GM19023 (cell line): ENCODE measurements around the gene NSMF.
"Not testable (repeated sequence)": the region's sequence is repeated elsewhere in the genome, so short reads cannot be mapped to it uniquely, and the experiment has no call there.

Experiments
- ATAC-seq: cut with Tn5 transposase; IDR thresholded peaks from one replicate; pipeline ENCODE4 v1.9.1; 2021; ENCODE audit warnings: mild to moderate bottlenecking, moderate library complexity; ENCODE audit not compliant: unreplicated experiment

The NSMF gene

GRCh38 chr9:137477778-137478612 lies 18.9 kb upstream of the NSMF start:
- ATAC-seq: no peak

- ATAC-seq: no peak
Measured at GRCh38 chr9:137476856-137477255, 17.7 kb upstream of the NSMF start.

- ATAC-seq: no peak
Measured at GRCh38 chr9:137475666-137476065, 16.5 kb upstream of the NSMF start.

- ATAC-seq: no peak
Measured at GRCh38 chr9:137474271-137474670, 15.1 kb upstream of the NSMF start.

DNA sequence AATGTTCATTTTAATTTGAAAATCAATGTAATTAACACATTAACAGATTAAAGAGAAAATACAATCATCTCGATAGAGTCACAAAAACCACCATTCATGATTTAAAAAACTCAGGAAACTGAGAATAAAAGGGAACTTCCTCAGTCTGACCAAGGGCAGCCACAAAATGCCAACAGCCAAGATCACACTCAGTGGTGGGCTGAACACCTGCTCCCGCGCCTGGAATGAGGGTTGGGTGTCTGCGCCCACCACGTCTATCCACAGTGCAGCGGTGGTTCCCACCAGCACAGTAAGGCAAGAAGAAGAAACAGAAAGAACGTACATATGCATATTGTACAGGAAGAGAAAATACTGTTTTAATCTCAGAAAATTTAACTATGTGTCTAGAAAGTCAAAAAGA lies 11.7 kb upstream of the NSMF start:
- no peak for ATAC-seq

DNA sequence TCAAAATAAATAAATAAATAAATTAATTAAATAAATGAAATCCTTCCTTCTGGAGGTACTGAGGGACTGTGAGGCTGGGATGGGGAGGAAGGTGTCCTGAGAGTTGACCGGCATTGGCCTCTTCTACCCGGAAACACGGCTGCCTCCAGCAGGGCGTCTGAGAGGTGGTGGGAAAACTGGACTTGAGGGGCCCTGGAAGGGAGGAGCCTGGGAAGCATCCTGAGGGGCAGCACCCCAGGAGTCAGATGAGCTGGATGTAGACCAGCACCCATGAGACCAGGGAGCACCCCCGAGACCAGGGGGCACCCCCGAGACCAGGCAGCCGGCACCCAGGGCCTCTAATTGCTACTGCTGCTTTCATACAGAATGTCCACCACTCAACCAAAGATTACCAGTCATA lies 8.8 kb upstream of the NSMF start:
- no peak for ATAC-seq

GRCh38 chr9:137467161-137467581 lies 8.0 kb upstream of the NSMF start:
- ATAC-seq: no peak

GRCh38 chr9:137466389-137467085 lies 7.4 kb upstream of the NSMF start:
- ATAC-seq: not testable (repeated sequence)

DNA sequence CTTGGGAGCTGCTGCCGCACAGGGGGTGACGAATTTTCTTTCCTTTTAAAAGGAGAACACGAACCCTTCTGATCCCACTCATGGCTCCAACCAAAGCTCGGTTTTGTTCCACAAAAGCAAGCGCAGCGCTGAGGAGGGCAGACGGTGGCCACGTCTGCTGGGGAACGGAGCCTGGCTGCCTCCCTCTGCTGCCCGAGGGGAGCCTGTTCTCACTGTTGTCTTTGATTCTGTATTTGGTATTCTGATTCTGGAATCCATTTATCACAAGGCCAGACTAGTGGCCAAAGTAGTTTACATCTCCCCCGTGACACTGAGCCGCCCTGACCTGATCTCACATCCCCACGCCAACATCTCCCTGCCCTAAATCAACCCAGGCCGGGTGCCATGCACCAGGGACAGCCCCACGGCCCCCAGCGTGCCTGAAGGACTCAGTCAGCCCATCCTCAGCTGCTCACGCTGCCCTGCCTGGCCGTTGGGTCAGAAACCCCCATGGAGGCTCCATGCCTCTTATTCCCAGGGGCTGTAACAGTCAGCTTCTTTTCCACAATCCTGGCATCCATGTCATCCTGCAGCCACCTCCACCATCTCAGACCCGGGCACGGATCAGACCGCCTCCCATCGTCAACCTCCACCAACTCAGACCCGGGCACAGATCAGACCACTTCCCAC lies 6.7 kb upstream of the NSMF start:
- no peak for ATAC-seq

GRCh38 chr9:137465000-137465719 lies 6.0 kb upstream of the NSMF start:
- ATAC-seq: no peak

GRCh38 chr9:137464291-137464999 lies 5.3 kb upstream of the NSMF start:
- ATAC-seq: no peak

- no peak for ATAC-seq
Measured at GRCh38 chr9:137463931-137464290, 4.8 kb upstream of the NSMF start.

DNA sequence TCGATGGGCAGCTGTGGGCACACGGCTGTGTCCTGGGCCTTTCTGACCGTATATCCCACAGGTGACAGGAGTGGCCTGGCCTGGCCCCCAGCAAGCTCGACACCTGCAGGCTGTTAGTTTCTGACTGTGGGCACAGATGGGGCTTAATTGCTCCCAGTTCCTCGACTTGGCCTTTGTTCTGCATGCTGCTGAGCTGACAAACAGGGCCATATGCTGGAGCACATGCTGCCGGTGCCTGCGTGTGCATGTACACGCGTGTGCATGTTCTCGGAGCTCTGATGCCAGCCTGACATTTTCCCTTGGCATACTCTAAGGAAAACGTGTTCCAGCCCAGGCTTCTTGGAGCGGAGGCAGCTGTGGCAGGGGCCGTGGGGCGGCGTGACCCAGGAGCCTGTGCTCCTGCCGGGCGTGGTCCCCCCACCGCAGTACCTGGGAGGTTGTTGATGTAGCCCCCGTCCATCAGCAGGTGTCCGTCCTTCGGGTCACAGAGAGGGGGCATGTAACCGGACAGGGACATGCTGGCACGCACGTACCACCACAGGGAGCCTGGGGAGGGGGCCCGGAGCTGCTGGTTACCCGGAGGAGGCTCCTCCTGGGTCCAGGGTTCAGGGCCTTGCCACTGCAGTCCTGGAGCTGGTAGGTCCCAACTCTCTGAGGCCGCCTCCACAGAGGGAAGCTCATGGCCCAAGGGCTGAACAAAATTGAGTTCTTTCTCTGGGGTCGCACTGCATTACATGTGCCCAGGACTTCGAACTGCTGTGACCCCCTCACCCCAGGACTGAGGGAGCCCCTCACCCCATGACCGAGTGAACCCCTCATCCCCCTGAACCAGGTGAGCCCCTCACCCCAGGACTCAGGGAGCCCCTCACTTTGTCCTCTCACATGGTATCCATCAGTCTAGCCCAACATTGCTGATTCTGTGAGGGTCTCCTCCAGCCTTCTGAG lies 4.1 kb upstream of the NSMF start:
- no peak for ATAC-seq

GRCh38 chr9:137462396-137462985 lies 3.4 kb upstream of the NSMF start:
- no peak for ATAC-seq

DNA sequence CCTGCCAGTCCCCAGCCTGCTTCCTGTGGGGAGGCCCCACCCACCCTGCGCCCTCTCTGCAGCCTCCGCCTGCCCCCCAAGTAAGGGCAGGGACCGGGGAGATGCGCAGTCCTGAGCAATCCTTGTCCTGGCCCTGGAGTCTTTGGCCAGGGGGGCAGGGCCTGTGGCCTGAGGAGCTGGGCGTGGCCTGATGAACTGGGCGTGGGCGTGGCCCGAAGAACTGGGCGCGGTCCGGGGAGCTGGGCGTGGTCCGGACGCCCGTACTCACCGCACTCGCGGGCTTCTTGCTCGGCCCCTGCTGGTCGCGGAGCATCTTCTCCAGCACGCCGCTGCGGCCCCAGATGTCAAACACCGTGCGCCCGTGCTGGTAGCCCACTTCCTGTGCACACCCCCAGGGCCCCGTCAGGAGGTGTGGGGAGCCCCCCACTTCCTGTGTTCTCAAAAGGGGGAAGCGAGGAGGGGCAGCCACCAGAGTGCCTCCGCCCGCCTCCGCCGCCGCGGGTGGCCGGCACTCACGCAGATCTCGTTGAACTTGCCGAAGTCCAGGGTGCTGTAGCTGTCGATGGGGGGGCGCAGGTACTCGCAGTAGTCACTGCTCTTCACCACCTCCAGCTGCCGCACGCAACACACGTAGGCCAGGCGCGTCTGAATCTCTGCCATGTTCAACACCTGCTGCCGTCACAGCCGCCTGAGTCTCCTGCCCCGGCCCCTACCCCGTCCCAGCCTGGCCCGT lies 2.7 kb upstream of the NSMF start:
- ATAC-seq: no peak

DNA sequence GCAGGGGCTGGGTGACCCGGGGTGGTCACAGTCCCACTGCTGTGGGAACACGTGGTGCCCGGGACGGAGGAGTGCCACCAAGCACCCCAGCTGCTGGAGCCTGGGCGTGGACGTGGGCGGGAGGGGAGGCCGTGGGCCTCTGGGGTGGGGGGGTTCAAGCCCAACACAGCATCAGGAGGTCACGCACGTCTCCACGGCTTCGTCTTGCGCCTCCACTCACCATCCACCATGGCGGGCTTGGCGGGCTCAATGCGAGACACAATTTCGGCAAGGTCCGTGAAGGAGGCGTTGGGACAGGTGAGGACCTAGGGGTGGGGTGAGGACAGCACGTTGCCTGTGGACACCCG lies 2.2 kb upstream of the NSMF start:
- ATAC-seq: no peak

DNA sequence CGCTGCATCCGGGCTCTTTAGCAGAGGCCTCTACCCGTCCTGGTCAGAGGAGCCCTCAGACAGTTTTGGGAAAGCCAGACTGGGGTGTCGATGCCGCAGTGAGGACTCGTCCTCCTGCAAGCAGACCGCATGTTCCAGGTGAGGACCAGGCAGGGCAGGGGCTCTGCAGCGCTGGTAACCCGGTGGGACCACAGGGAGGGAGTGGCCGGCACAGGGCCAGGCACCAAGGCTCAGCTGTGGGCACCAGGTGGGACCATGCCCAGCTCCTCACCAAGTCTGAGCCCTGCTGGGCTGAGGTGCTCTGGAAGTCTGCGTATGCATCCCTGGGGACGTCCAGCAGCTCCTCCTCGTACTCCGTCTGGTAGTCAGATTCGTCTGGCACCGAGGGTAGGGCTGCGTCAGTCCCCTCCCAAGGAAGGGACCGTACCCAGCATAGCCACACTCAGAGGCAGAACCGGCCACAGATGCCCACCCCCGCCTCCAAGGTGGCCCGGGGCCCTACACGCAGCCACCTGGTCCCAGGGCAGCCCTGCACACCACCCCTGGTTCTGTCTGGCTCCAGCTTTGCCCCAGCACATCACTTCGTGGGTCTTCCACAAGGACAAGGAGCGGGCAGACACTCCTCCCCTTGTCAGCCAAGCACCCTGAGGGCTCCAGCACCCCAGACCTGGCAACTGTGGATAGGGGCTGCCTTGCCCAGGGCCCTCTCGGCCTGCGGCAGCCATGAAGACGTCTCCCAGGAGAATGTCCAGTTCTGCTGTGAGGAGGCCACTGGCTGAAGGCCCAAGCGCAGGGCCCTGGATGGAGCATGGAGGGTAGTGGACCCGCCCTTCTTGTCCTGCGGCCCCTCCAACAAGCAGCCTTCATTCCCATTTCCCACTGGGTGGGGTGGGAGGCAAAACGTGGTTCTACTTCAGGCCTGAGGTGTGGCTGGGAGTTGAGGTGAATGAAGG lies 1.5 kb upstream of the NSMF start:
- no peak for ATAC-seq
